SK-N-SH treated with all-trans-retinoic acid at 6 μM for 48 hours (cell line): Measurements from ENCODE around the gene USP26.
"Not testable (repeated sequence)": the region's sequence is repeated elsewhere in the genome, so short reads cannot be mapped to it uniquely, and the experiment has no call there.

ENCODE experiments used
- ATAC-seq: fragments of 200-7000 bp; cut with Tn5 transposase; 3 replicates; pipeline ENCODE4 v1.9.1; 2020; ENCODE audit warnings: mild to moderate bottlenecking, moderate library complexity
- ARNTL ChIP-seq: fragments of 450-650 bp; formaldehyde crosslinking; IDR thresholded peaks from 2 replicates; pipeline ENCODE4 v1.5.0; 2020; ENCODE audit warnings: low read depth, mild to moderate bottlenecking, moderate library complexity, borderline replicate concordance
- BACH2 ChIP-seq: fragments of 250-450 bp; sonication (Bioruptor Pico); IDR thresholded peaks from 2 replicates; pipeline ENCODE4 v1.9.0; 2021; ENCODE audit warnings: mild to moderate bottlenecking, borderline replicate concordance
- CSDC2 ChIP-seq: fragments of 250-450 bp; sonication (Bioruptor Pico); IDR thresholded peaks from 2 replicates; pipeline ENCODE4 v1.5.0; 2020; ENCODE audit warnings: mild to moderate bottlenecking, moderate library complexity
- ESRRG ChIP-seq: fragments of 250-450 bp; sonication (Bioruptor Pico); IDR thresholded peaks from 2 replicates; pipeline ENCODE4 v1.6.1; 2021; ENCODE audit warnings: mild to moderate bottlenecking
- GLIS3 ChIP-seq: fragments of 250-450 bp; sonication (Bioruptor Pico); IDR thresholded peaks from 2 replicates; pipeline ENCODE4 v1.5.0; 2020; ENCODE audit warnings: mild to moderate bottlenecking, moderate library complexity
- ISL1 ChIP-seq: fragments of 250-450 bp; sonication (Bioruptor Pico); IDR thresholded peaks from 2 replicates; pipeline ENCODE4 v2.1.2; 2022; ENCODE audit warnings: mild to moderate bottlenecking, moderate library complexity
- PPARA ChIP-seq: fragments of 250-450 bp; sonication (Bioruptor Pico); IDR thresholded peaks from 2 replicates; pipeline ENCODE4 v1.5.0; 2020; ENCODE audit warnings: mild to moderate bottlenecking, borderline replicate concordance
- SNAI2 ChIP-seq: fragments of 250-450 bp; sonication (Bioruptor Pico); IDR thresholded peaks from 2 replicates; pipeline ENCODE4 v1.5.0; 2020; ENCODE audit warnings: mild to moderate bottlenecking, moderate library complexity
- TCF4 ChIP-seq: fragments of 250-450 bp; sonication (Bioruptor Pico); IDR thresholded peaks from 2 replicates; pipeline ENCODE4 v1.8.0; 2021; ENCODE audit warnings: mild to moderate bottlenecking, moderate library complexity, borderline replicate concordance
- ZFP3 ChIP-seq: fragments of 250-450 bp; sonication (Bioruptor Pico); IDR thresholded peaks from 2 replicates; pipeline ENCODE4 v1.5.0; 2020; ENCODE audit warnings: mild to moderate bottlenecking, moderate library complexity
- ZFP30 ChIP-seq: fragments of 450-650 bp; formaldehyde crosslinking; IDR thresholded peaks from 2 replicates; pipeline ENCODE4 v1.5.0; 2022; ENCODE audit warnings: mild to moderate bottlenecking, moderate library complexity
- ZNF565 ChIP-seq: fragments of 450-650 bp; formaldehyde crosslinking; conservative IDR thresholded peaks from 2 replicates; pipeline ENCODE4 v1.5.0; 2020; ENCODE audit warnings: low read depth, mild to moderate bottlenecking, moderate library complexity
- ZNF70 ChIP-seq: fragments of 450-650 bp; formaldehyde crosslinking; IDR thresholded peaks from 2 replicates; pipeline ENCODE4 v1.5.0; 2020; ENCODE audit warnings: mild to moderate bottlenecking, moderate library complexity
- ZNF8 ChIP-seq: fragments of 450-650 bp; formaldehyde crosslinking; IDR thresholded peaks from 2 replicates; pipeline ENCODE4 v1.5.0; 2020; ENCODE audit warnings: mild to moderate bottlenecking, moderate library complexity
- TF ChIP-seq, protein P1 (sequence below): fragments of 250-450 bp; sonication (Bioruptor Pico); IDR thresholded peaks from 2 replicates; pipeline ENCODE4 v1.5.1; 2020; ENCODE audit warnings: low read depth, mild to moderate bottlenecking, moderate library complexity
- TF ChIP-seq, protein P2 (sequence below): fragments of 250-450 bp; sonication (Bioruptor Pico); IDR thresholded peaks from 2 replicates; pipeline ENCODE4 v1.8.0; 2020; ENCODE audit warnings: mild to moderate bottlenecking, moderate library complexity, borderline replicate concordance
- TF ChIP-seq, protein P3 (sequence below): fragments of 250-450 bp; sonication (Bioruptor Pico); IDR thresholded peaks from 2 replicates; pipeline ENCODE4 v1.8.0; 2021; ENCODE audit warnings: low read depth, mild to moderate bottlenecking, moderate library complexity, borderline replicate concordance
- TF ChIP-seq, protein P4 (sequence below): fragments of 250-450 bp; sonication (Bioruptor Pico); IDR thresholded peaks from 2 replicates; pipeline ENCODE4 v1.5.0; 2020; ENCODE audit warnings: mild to moderate bottlenecking, moderate library complexity

Gene USP26

DNA sequence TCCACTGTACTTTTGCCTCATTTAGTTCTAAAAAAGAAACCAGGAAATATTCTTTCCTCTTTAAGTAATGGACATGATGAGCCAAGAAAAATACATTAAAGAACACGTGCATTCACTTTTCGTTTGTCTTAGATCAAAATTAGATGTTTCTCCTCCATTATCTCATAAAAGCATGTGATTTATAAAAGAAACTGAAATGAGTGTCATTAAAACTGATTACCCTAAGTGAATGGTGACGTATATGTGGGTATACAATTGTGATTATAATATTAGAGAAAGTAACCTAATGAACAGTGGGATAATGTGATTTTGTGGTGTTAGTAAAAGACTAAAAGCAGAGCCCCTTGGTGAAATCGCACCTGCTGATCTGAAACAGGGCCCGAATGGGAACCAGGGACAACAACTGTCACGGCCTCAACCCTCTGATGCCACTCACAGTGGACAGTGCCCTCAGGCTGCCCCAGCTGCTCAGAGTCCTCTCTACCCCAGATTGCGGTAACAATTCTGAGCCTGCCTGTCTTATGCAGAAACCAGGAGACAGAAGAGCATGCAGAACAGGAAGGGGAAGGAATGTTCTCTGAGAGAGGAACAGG is 112.8 kb downstream of the USP26 start (continued):
- 0 out of 2 replicates have a peak, but pooled peaks have one; percentile 53 for TF ChIP-seq ZNF8 (CRISPR knock-in tag)
- peak; percentile 84; the same call in 1 of the 2 replicates for TF ChIP-seq ZNF565 (CRISPR knock-in tag)
- TF ChIP-seq, protein P1, sequence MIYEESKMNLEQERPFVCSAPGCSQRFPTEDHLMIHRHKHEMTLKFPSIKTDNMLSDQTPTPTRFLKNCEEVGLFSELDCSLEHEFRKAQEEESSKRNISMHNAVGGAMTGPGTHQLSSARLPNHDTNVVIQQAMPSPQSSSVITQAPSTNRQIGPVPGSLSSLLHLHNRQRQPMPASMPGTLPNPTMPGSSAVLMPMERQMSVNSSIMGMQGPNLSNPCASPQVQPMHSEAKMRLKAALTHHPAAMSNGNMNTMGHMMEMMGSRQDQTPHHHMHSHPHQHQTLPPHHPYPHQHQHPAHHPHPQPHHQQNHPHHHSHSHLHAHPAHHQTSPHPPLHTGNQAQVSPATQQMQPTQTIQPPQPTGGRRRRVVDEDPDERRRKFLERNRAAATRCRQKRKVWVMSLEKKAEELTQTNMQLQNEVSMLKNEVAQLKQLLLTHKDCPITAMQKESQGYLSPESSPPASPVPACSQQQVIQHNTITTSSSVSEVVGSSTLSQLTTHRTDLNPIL (CRISPR knock-in tag), result peak; percentile 93
- no peak for TF ChIP-seq ZFP30 (CRISPR knock-in tag)
- TF ChIP-seq TCF4 (CRISPR knock-in tag), result peak; percentile 85; the same call in 1 of the 2 replicates
- peak; percentile 70; the same call in 1 of the 2 replicates for TF ChIP-seq PPARA (CRISPR knock-in tag)

DNA sequence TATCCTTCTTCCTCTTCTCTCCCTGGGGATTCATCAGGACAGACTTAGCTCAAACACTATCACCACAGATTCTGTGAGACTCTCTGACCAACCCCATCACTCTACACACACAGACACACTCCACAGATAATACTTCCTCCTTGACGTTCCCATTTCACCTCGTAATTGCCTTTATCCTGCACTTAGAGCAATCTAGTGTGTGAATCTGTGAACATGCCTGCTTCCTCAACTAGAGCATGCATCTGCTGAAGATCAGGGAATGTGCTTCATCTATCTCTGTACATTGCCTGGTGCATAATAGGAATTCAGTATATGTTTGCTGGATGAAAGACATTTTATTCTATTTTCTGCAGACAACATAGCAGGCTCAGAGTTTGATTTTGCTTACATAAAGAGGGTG is 113.4 kb downstream of the USP26 start:
- TF ChIP-seq ESRRG (CRISPR knock-in tag), result no peak
- no peak for TF ChIP-seq BACH2
- TF ChIP-seq, protein P1 (CRISPR knock-in tag), result no peak
- TF ChIP-seq, protein P2, sequence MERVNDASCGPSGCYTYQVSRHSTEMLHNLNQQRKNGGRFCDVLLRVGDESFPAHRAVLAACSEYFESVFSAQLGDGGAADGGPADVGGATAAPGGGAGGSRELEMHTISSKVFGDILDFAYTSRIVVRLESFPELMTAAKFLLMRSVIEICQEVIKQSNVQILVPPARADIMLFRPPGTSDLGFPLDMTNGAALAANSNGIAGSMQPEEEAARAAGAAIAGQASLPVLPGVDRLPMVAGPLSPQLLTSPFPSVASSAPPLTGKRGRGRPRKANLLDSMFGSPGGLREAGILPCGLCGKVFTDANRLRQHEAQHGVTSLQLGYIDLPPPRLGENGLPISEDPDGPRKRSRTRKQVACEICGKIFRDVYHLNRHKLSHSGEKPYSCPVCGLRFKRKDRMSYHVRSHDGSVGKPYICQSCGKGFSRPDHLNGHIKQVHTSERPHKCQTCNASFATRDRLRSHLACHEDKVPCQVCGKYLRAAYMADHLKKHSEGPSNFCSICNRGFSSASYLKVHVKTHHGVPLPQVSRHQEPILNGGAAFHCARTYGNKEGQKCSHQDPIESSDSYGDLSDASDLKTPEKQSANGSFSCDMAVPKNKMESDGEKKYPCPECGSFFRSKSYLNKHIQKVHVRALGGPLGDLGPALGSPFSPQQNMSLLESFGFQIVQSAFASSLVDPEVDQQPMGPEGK (CRISPR knock-in tag), result no peak
- peak; percentile 35; the same call in 1 of the 2 replicates for TF ChIP-seq TCF4 (CRISPR knock-in tag)
- TF ChIP-seq, protein P3, sequence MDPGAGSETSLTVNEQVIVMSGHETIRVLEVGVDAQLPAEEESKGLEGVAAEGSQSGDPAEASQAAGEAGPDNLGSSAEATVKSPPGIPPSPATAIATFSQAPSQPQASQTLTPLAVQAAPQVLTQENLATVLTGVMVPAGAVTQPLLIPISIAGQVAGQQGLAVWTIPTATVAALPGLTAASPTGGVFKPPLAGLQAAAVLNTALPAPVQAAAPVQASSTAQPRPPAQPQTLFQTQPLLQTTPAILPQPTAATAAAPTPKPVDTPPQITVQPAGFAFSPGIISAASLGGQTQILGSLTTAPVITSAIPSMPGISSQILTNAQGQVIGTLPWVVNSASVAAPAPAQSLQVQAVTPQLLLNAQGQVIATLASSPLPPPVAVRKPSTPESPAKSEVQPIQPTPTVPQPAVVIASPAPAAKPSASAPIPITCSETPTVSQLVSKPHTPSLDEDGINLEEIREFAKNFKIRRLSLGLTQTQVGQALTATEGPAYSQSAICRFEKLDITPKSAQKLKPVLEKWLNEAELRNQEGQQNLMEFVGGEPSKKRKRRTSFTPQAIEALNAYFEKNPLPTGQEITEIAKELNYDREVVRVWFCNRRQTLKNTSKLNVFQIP (CRISPR knock-in tag), result no peak
- TF ChIP-seq ZNF565 (CRISPR knock-in tag), result no peak
- no peak for TF ChIP-seq GLIS3
- no peak for TF ChIP-seq SNAI2 (CRISPR knock-in tag)
- no peak for TF ChIP-seq ARNTL (CRISPR knock-in tag)
- TF ChIP-seq ISL1 (CRISPR knock-in tag), result no peak
- no peak for TF ChIP-seq ZFP3 (CRISPR knock-in tag)
- TF ChIP-seq, protein P4, sequence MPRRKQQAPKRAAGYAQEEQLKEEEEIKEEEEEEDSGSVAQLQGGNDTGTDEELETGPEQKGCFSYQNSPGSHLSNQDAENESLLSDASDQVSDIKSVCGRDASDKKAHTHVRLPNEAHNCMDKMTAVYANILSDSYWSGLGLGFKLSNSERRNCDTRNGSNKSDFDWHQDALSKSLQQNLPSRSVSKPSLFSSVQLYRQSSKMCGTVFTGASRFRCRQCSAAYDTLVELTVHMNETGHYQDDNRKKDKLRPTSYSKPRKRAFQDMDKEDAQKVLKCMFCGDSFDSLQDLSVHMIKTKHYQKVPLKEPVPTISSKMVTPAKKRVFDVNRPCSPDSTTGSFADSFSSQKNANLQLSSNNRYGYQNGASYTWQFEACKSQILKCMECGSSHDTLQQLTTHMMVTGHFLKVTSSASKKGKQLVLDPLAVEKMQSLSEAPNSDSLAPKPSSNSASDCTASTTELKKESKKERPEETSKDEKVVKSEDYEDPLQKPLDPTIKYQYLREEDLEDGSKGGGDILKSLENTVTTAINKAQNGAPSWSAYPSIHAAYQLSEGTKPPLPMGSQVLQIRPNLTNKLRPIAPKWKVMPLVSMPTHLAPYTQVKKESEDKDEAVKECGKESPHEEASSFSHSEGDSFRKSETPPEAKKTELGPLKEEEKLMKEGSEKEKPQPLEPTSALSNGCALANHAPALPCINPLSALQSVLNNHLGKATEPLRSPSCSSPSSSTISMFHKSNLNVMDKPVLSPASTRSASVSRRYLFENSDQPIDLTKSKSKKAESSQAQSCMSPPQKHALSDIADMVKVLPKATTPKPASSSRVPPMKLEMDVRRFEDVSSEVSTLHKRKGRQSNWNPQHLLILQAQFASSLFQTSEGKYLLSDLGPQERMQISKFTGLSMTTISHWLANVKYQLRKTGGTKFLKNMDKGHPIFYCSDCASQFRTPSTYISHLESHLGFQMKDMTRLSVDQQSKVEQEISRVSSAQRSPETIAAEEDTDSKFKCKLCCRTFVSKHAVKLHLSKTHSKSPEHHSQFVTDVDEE (CRISPR knock-in tag), result no peak
- peak; percentile 18; the same call in 1 of the 2 replicates for TF ChIP-seq ZNF70 (CRISPR knock-in tag)
- TF ChIP-seq CSDC2 (CRISPR knock-in tag), result no peak
- no peak; the same call in 2 of the 3 replicates for ATAC-seq

DNA sequence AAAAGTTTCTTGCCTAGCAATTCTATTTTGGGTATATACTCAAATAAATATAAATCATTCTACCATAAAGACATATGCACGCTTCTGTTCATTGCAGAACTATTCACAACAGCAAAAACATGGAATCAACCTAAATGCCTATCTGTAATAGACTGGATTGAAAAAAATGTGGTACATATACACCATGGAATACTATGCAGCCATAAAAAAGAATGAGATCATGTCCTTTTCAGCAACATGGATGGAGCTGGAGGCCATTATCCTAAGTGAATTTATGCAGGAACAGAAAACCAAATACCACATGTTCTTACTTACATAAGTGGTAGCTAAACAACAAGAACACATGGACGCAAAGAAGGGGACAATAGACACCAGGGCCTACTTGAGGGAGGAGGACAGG is 116.9 kb downstream of the USP26 start:
- TF ChIP-seq ZNF8 (CRISPR knock-in tag), result peak; percentile 77

More for the DNA sequence above, 116.9 kb downstream of the USP26 start:
- not testable (repeated sequence) for ATAC-seq
